ENCODE measurements around the gene SP7.
"Not testable (repeated sequence)": the region's sequence is repeated elsewhere in the genome, so short reads cannot be mapped to it uniquely, and the experiment has no call there.

The SP7 gene

DNA sequence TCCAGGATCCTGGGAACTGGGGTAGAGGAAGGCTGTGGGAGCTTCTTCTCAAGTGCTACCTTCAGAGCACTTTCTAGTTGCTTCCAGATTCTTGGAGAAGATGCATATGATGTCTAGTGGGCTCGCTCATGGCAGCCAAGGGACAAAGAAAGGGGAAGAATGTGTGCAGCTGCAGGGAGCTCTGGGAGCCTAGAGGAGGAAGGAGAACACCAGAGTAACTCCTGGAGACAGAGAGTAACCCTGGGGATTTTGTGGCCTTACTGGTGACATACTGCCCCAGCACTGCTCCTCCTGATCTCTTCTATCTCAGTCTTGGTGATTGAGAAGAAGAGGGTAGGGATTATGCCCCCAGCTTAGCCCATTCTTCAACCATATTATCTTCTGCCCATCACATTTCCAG lies 10.3 kb upstream of the SP7 start:
- DNase-seq (ENCODE audit: low read depth), result no peak

DNA sequence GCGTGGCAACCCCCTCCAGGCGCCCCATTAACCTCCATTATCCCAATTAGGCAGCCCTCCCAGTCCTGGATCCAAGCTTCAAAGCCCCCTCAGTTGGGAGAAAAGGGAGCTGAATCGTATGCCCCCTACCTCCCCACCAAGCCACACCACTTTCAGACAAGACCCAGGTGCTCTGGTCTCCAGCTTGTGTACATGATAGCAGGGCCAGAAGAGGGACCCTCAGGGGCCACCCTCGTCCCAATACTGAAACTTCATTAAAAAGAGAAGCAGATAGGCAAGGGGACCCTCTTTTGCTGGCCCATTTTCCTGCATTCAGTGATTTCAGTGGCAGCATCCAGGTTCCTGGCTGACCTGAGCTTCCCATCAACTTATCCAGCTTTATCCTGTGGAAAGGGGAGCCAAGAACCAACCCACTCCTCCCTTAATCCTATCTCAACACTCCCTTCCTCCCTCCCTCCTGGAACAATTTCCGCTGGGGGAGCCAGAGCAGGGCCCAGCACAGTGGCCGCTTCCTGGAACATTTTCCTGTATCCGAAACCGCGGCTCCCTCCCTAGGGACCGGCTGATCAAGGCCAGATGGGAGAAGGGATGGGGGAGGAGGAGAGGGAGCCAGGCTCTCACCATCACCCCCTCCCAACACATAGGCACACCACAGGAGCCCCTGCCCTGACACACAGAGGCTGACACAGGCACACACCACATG lies 9.5 kb upstream of the SP7 start:
- DNase-seq (ENCODE audit: low read depth), result no peak

DNA sequence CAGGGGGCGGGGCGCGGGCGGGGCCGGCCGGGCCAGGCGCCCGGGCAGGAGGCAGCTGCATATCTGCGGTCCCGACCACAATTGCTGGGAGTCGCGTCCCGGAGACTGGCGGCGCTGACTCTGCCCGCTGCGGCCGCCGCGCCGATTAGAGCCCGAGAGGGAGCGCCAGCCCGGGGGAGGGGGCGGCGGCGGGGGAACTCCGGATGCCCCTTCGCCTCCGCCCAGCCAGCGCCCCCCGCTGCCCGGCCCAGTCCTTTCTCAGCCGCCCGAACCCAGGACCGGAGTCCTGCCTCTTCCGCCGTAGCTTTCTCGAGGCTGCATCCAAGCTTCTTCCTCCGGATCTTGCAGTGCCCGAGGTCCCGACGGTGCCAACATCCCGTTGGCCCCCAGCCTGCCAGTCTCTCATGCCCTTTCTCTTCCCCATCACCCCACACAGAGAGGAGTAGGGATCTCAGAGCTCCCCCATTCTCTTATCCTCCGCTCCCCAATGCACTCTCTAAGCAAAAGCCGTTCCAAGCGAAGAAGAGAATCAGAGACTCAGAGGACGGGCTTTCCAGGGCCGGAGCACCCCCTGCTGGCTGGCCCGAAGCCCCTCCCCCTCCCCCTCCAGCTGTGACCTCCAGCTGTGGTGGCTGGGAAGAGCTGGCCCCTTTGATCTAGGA lies 8.8 kb upstream of the SP7 start:
- DNase-seq (ENCODE audit: low read depth), result no peak

DNA sequence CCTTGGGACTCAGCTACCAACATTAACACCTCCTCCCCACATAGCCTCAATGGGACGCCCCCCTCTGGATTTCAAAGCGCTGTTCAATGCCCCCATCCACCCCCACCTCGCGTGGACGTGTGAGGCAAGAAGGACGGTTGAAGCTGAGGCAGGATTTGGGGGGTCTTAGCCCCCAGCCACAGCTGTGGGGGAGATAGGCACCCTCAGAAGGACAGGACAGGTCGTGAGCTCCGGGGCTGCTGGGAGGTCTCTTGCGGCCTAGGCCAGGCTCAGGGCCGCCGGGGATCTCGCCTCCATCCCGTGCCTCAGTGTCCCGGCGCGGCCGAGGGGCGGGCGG lies 8.3 kb upstream of the SP7 start:
- DNase-seq (ENCODE audit: low read depth), result no peak

DNA sequence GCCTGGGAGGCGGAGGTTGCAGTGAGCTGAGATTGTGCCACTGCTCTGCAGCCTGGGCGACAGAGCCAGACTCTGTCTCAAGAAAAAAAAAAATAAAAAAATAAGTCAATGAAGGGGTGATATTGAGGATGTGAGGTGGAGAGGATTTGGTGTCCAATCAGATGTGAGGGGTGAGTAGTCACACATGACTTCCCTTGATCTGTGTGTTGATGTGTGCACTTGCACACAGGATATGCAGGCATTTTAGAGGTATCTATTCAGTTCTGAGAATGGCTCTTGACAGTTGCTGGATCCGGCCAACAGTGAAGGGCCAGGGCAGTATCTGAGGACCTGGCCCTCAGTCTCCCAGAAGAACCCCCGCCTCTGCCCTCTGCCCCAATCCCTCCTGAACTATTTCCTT lies 7.8 kb upstream of the SP7 start:
- no peak for DNase-seq (ENCODE audit: low read depth)

DNA sequence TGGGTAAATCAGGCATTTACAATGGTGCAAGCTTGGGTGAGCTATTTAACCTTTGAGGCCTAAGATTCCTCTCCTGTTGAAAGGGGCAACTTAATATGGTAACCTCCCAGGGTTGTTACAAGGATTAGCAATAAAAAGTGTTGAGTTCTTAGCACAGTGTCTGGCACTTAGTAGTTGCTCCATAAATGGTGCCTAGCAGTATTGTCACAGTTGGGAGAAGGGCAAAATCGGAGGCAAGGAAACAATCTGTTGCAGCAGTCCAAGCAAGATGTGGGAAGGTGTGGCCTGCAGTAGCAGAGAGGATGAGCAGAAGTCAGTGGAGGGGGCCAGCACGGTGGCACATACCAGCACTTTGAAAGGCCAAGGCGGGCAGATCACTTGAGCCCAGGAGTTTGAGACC lies 7.3 kb upstream of the SP7 start:
- DNase-seq (ENCODE audit: low read depth), result no peak

DNA sequence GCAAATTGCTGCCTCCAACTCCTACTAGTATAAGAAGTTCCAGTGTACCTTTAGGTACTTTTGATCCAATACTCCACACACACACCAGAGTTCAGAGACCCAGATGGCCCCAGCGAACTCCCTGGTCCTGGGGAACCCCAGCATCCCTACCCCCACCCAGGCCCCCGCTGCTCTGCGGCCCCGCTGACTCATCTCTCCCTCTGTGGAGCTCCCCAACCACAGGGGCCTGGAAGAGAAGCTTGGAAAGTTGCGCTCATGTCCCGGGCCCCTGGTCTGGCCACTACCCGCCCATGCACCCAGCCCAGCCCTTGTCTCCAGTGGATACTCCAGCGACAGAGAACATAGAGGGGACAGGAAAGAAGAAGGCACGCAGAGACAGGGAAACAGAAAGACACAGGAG lies 4.2 kb upstream of the SP7 start:
- DNase-seq (ENCODE audit: low read depth), result no peak

DNA sequence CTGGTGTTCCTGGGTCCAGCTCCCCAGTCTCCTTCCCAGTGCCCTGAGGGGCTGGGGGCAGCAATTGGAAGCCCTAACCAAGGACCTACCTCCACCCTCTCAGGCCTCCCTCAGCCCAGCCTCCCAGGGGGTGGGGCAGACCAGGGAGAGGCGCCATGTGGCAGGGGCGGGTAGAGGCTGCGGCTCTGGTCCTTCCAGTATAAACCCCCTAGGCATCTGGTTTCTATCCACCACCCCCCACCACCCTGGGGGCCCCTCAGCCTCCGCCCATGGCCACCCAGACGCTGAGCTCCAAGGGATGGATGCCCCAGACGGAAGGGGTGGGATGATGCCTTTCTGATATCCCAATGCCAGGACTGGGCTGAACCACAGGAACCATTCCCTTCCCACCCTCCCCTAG lies 2.8 kb upstream of the SP7 start:
- no peak for DNase-seq (ENCODE audit: low read depth)

DNA sequence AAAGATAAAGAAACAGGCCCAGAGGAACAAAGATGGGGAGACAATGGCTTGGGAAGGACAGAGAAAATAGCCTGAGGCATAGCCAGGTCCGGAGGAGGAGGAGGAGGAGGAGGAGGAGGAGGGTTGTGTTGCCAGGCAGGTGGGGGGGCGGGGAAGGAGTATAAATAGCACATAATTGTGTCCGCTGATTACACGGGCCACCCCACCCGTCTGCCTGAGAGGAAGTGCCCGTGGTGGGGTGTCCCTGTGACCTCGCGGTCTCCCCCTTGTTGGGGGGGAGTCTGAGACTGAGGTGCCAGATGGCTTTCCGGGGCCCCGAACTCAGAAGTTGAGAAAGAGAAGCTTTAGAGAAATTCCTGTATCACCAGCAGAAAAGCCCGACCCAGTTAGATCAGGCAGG lies 1.9 kb upstream of the SP7 start:
- DNase-seq (ENCODE audit: low read depth), result no peak

DNA sequence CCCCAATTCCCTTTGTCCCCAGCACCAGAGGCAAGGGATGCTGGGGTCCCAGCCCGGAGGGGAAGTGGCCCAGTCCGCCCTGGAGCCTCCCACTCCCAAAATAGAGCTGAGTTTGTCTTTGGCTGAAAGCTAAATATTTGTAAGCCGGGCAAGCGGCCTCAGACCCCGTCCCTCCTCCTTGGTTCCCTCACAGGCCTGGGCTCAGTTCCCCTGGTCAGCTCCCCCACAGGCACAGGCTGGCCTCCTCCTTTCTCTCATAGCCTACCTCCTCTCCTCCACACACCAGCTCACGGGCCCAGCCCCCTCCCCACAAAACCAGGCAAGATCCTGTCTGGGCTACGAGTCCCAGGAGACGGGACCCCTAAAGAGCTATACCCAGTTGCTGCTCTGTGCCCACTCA lies 1.3 kb downstream of the SP7 start:
- no peak for DNase-seq (ENCODE audit: low read depth)

DNA sequence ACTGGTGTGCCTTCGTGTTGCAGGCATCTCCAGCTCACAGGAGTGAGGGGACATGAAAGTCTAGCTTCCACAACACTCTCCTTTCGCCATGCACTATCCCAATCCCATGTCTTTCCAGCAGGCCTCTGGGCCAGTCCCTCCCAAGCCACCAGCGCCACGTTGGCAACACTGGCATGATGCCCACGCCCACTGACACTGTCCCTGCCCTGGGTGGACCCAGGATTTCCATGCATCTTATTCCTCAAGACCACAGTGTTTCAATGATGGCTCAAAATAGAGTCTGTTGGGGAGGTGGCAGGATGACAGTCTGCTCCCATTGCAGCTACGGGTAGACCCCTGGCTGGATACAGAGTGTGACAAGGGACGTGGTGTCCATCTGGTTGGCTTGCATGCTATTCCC lies 2.3 kb downstream of the SP7 start:
- no peak for DNase-seq (ENCODE audit: low read depth)

DNA sequence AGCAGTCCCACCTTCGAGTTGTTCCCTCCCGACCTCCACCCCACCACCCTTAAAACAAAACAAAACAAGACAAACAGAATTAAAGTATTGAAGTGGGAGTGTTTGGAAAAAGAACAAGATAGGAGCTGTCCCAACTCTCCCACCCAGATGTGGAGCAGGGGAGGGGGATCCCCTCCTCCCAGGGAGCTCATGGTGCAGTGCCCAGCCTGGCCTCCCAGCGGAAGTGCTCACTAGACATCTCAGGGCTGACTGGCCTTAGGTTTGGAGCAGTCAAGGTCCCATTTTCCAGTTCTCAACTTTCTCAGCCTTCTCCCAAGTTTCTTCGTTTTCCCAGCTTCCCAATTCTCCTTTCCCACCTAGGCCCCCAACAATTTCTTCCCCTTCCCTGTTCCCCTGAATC lies 2.9 kb downstream of the SP7 start:
- no peak for DNase-seq (ENCODE audit: low read depth)

DNA sequence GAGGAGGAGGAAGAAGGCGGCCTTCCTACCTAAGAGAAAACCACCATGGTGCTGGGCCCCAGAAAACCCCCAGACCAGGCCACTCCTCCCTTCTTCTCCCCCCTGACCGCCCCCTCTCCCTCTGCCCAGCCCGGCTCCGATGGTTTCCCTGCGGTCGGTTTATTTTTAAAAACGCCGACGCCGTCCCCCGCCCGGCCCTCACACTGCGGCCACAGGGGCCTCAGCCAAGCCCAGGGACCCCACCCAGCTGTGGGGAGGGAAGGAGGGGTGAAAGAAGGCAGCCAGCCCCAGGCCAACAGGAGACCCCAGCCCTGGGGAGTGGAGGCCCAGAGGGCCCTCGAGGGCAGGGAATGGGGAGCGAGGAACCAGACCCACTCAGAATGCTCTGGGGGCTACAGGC lies 3.4 kb downstream of the SP7 start:
- no peak for DNase-seq (ENCODE audit: low read depth)

DNA sequence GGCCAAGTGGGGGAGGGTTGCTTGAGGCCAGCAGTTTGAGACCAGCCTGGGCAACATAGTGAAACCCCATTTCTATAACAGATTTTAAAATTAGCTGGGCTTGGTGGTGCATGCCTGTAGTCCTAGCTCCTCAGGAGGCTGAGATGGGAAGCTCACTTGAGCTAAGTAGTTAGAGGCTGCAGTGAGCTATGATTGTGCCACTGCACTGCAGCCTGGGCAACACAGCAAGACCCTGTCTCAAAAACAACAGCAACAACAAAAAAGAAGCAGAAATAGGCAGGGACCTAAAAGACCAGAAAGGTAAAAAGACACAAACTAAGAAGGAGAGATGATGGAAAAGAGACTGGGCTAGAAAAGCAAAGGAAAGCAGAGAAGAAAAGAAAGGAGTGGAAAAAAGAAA lies 3.8 kb downstream of the SP7 start:
- DNase-seq (ENCODE audit: low read depth), result not testable (repeated sequence)

DNA sequence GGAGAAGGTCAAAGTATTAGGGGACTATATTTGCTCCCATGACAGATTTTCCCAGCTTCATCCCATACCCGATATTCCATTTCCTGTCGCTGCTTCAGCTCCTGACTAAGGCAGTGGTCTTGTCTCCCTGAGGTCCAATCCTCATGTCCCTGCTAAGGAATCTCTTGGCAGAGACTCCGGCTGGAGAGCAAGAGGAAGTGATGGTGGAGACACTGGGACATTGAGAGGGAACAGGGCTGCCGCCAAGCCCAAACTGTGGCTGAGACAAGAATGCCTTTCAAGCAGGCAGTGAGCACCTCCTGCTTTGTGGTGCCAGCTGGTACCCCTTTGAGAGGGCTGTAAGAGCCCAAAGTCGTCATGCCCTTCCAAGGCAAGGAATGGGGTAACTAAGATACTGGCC lies 5.5 kb downstream of the SP7 start:
- no peak for DNase-seq (ENCODE audit: low read depth)

DNA sequence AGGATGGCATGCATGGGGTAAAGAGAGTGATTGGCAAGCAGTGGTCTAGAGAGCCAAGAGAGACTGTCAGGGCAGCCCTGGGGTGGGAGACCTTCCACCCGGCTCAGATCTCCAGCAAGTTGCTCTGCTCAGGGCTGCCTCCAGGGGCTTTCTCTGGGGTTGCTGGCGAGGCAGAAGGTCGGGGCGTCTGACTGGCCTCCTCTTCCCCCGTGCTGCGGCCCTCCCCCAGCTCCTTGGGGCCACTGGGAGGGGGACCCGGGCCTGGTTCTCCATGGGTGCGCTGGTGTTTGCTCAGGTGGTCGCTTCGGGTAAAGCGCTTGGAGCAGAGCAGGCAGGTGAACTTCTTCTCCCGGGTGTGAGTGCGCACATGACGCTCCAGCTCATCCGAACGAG lies 8.1 kb downstream of the SP7 start:
- no peak for DNase-seq (ENCODE audit: low read depth)

DNA sequence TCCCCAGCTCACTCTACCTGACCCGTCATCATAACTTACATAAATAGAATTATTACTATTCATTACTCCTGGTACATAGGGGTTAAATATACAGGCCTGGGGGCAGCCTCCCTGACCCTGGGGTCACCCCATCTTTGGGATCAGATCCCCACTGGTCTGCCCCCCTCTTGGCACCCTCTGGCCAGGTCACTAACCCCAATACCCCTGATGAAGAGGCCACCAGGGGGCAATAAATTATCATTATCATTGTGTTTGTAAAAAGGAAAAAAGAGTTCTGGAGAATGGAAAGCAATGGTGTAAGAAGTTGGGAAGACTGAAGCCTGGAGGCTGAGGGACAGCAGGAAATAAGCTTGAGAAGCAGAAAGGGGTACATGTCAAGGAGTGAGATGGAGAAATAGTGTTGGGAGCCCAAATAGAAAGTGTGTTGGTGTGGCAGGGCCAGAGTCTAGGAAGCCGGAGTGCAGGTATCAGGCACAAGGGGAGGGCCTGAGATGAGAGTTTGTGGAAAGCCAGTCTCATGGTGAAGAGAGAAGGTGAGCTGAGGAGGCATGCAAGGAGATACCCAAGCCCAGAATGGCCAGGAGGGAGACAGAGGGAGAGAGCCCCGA lies 8.6 kb downstream of the SP7 start:
- no peak for DNase-seq (ENCODE audit: low read depth)

DNA sequence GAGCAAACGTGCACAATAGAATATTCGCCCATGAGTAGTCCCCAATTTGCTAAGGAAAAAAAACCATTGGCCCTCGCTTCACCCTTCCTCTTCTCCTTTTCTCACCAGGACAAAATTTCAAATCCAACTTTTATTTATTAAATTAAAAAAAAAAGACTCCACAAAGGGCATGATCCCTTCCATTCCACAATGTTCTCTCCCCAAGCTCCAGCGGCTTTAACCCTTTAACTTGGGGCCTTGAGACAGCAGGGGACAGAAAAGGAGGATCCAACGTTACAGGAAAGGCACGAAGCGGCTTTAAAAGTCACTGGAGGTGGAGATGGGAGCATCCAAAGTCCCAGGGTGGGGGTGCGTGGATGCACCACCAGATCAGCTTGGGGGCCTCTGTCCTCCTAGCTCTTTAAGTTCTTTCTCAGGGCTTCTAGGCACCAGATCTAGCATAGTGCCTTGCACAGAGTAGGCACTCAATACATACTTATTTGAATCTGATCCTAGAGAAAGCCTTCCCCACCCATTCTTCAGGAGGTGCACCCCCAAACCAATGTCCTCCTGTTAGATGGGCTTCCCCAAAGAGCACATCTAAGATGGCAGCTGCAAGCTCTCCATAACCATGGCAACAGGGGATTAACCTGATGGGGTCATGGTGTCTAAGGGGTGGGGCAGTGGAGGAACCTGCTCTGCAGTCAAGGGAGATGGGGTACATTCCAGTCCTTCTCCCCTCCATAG lies 9.5 kb downstream of the SP7 start:
- no peak for DNase-seq (ENCODE audit: low read depth)

DNA sequence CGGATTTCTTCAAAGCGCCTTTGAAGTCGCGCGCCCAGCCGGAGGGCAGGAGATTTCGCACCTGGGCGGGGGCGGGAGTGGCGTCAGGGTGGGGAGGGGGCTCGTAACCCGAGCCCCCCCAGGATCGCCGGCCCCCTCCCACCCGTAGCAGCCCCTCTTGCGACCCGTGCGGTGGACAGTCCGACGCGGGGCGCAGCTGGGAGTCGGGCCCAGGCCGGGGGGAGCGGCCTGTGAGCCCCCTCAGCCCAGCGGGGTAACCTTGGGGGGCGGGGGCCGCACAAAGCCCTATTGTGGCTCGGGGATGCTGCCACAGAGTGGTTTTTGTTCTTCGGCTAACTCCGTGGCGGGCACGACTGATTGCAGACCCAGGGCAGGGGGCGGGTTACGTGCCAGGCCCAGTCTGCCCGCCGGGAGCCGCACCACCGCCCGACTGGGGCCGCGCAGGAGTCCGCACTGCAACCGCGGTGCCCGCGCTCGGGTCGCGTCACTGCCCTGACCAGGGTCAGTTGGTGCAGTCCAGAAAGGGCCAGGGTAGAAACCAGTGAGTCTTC lies 10.6 kb downstream of the SP7 start:
- DNase-seq (ENCODE audit: low read depth), result no peak

DNA sequence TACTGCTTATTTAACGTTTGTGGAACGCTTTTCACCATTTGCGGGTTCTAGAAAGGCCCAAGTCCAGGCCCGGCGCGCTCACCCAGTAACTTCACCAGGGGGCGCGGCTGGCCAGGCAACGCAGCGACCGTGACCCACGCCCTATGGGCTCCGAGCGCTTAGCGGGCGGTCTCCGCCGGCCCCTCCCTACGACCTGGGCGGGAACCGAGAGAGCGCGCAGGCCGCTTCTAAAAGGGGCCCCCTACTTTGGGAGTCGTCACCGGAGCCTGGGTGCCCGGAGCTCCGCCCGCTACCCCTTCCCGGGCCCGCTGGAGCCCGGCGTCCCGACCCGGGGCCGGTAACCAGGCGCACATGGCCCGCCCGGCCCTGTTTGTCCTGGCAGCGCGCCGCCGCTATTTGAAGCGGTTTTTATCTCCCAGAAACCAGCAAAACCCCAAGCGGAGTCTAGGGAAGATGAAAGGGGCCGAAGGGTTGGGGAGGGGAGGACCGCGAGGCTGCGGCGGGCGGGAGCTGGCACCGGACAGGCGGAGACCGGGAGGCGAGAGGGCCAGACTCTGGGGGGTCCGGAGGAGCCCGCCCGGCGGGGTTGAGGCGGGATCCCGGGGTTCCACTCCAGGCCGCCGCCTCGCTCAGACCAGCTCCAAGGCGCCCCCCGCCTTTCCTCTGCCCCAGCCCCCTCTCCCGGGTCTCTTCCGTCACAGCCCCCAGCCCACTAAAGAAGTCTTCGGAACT lies 11.2 kb downstream of the SP7 start:
- no peak for DNase-seq (ENCODE audit: low read depth)

DNA sequence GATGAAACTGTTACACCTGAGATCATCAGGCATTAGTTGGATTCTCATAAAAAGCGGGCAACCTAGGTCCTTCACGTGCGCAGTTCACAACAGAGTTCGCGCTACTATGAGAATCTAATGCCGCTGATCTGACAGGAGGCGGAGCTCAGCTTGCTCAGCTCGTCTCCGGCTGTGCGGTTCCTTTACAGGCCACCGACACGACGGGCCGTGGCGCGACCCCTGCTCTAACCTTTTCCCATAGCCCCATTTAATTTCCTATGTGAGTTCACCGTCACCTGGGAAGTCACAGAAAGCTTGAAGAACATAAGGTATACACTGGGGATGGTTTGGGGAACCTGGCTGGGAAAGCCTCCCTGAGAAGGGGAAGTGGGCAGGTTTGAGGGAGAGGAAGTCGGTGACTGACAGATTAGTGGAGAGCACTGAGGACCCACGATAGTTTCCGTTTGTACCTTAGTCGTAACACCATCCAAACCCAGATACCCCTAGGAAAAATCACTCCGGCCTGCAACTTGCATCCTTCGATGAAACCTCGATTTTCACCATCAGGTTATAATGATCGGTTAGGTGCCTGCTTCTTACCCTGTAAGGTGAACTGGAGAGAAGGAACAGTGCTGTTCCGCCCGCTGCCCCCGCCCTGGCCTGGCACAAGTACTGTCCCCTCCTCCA lies 11.9 kb downstream of the SP7 start:
- DNase-seq (ENCODE audit: low read depth), result no peak
